ENCODE results near the gene EEF2K.

EEF2K gene

GRCh38 chr16:22177968-22178930, 27.8 kb upstream of the EEF2K start:
- H3K9me2 ChIP-seq (replicated peaks; ENCODE audit: low read depth, low read length): no peaks in the 10 kb centered on the region
- H3K27me3 ChIP-seq (ENCODE audit: insufficient read depth, low read length, poor library complexity, severe bottlenecking): no peaks in the 10 kb centered on the region
- H3K9ac ChIP-seq (ENCODE audit: low read depth, low read length, poor library complexity, severe bottlenecking): no peak overlapping the region
- no peak overlapping the region for H3K4me2 ChIP-seq (ENCODE audit: low read depth, low read length, poor library complexity, severe bottlenecking)
- H3F3A ChIP-seq (ENCODE audit: low read depth): no peaks in the 10 kb centered on the region
- TF ChIP-seq CTCF (conservative IDR thresholded peaks at IDR 0.05; ENCODE audit: low read length) (no peak), EZH2phosphoT487 (IDR thresholded peaks at IDR 0.05; ENCODE audit: borderline replicate concordance) (no peak)
- no peak overlapping the region for H2AFZ ChIP-seq (ENCODE audit: low read length)
- H3K79me2 ChIP-seq (ENCODE audit: insufficient read depth, low read length): no peaks in the 10 kb centered on the region
- H3K4me1 ChIP-seq (ENCODE audit: insufficient read depth, low read length, poor library complexity, severe bottlenecking): no peaks in the 10 kb centered on the region
- no peak overlapping the region for H3K4me3 ChIP-seq (ENCODE audit: low read length, poor library complexity, severe bottlenecking)
- H4K20me1 ChIP-seq (ENCODE audit: insufficient read depth, low read length, poor library complexity, severe bottlenecking): no peaks in the 10 kb centered on the region
- no peaks in the 10 kb centered on the region for H3K9me3 ChIP-seq (ENCODE audit: insufficient read depth, low read depth, low read length)
- H3K36me3 ChIP-seq (ENCODE audit: insufficient read depth, low read length): no peaks in the 10 kb centered on the region

- Histone ChIP-seq H2AFZ (ENCODE audit: low read length) (no peak overlapping the region), H3K4me1 (ENCODE audit: insufficient read depth, low read length, poor library complexity, severe bottlenecking) (no peaks in the 10 kb centered on the region), H3K4me2 (ENCODE audit: low read depth, low read length, poor library complexity, severe bottlenecking) (no peak overlapping the region), H3K9me3 (ENCODE audit: insufficient read depth, low read depth, low read length) (no peaks in the 10 kb centered on the region), H3K79me2 (ENCODE audit: insufficient read depth, low read length) (no peaks in the 10 kb centered on the region), H3K4me3 (ENCODE audit: low read length, poor library complexity, severe bottlenecking) (no peak overlapping the region), H3K9me2 (replicated peaks; ENCODE audit: low read depth, low read length) (no peaks in the 10 kb centered on the region), H3K36me3 (ENCODE audit: insufficient read depth, low read length) (no peaks in the 10 kb centered on the region), H4K20me1 (ENCODE audit: insufficient read depth, low read length, poor library complexity, severe bottlenecking) (no peaks in the 10 kb centered on the region), H3F3A (ENCODE audit: low read depth) (no peaks in the 10 kb centered on the region), H3K9ac (ENCODE audit: low read depth, low read length, poor library complexity, severe bottlenecking) (no peak overlapping the region), H3K27me3 (ENCODE audit: insufficient read depth, low read length, poor library complexity, severe bottlenecking) (no peaks in the 10 kb centered on the region)
- no peak for TF ChIP-seq CTCF (conservative IDR thresholded peaks at IDR 0.05; ENCODE audit: low read length)
- TF ChIP-seq EZH2phosphoT487 (IDR thresholded peaks at IDR 0.05; ENCODE audit: borderline replicate concordance): no peak
Observed at GRCh38 chr16:22181426-22181825, 24.7 kb upstream of the EEF2K start.

- H3K4me2 ChIP-seq (ENCODE audit: low read depth, low read length, poor library complexity, severe bottlenecking): no peak overlapping the region
- H3F3A ChIP-seq (ENCODE audit: low read depth): no peaks in the 10 kb centered on the region
- H3K36me3 ChIP-seq (ENCODE audit: insufficient read depth, low read length): no peaks in the 10 kb centered on the region
- no peaks in the 10 kb centered on the region for H3K9me3 ChIP-seq (ENCODE audit: insufficient read depth, low read depth, low read length)
- no peaks in the 10 kb centered on the region for H3K27me3 ChIP-seq (ENCODE audit: insufficient read depth, low read length, poor library complexity, severe bottlenecking)
- no peak overlapping the region for H3K4me3 ChIP-seq (ENCODE audit: low read length, poor library complexity, severe bottlenecking)
- no peaks in the 10 kb centered on the region for H3K4me1 ChIP-seq (ENCODE audit: insufficient read depth, low read length, poor library complexity, severe bottlenecking)
- H3K79me2 ChIP-seq (ENCODE audit: insufficient read depth, low read length): no peaks in the 10 kb centered on the region
- H3K9ac ChIP-seq (ENCODE audit: low read depth, low read length, poor library complexity, severe bottlenecking): no peak overlapping the region
- H2AFZ ChIP-seq (ENCODE audit: low read length): no peak overlapping the region
- H4K20me1 ChIP-seq (ENCODE audit: insufficient read depth, low read length, poor library complexity, severe bottlenecking): no peaks in the 10 kb centered on the region
- no peak for TF ChIP-seq EZH2phosphoT487 (IDR thresholded peaks at IDR 0.05; ENCODE audit: borderline replicate concordance)
- TF ChIP-seq CTCF (conservative IDR thresholded peaks at IDR 0.05; ENCODE audit: low read length): no peak
- no peaks in the 10 kb centered on the region for H3K9me2 ChIP-seq (replicated peaks; ENCODE audit: low read depth, low read length)
Observed at GRCh38 chr16:22181843-22182242, 24.2 kb upstream of the EEF2K start.
